Measurements from ENCODE around the gene ACTG2.
"Not testable (repeated sequence)": the region's sequence is repeated elsewhere in the genome, so short reads cannot be mapped to it uniquely, and the experiment has no call there.

ACTG2 gene

DNA sequence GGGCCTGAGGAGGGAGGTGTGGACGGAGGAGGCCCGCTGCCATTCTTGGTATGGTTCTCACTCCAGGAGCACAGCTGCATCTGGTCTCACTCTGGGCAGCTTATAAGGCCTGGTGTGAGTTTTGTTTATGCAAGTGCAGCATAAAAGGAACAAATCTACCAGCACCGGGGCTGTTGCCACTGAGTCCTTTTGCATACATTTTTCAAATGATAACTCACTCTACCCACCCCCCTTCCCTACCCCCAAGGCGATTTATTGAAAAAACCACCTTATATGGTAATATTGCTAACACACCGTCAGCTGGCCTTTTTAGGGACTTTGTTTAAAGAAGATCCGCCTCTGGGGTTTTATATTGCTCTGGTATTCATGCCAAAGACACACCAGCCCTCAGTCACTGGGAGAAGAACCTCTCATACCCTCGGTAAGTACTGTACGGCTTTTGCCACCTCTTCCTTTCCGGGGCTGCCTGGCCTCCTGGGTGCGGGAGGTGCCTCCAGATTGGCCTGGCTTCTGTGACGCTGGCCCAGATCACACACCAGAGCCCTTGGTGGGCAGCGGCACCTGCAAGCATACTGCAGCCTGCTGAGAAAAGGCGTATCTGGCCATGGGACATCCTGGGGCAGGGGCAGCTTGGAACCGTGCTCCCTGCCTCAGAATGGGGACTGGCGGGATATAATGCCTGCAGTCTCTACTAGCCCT lies at the start of gene ACTG2:
ACTG2 (plus strand) TSS at position 378 of the 699 bp plus-strand sequence. CDS start 8,304 bp downstream, outside the sequence.
- in situ Hi-C loops (cut with HindIII; ENCODE audit: low pct_unique_long_range_greater_than_20kb, low sequenced_read_pairs), result no loop called here
- DNase-seq (ENCODE audit: low read depth in 1 of 2, low spot score in 1 of 2), result no peak
- TF ChIP-seq JUND (IDR thresholded peaks at IDR 0.05; ENCODE audit: low read depth), result no peak

GRCh38 chr2:73844087-73844486 lies 48.7 kb upstream of the ACTG2 start:
- no peak for TF ChIP-seq JUND (IDR thresholded peaks at IDR 0.05; ENCODE audit: low read depth)
- in situ Hi-C loops (cut with HindIII; ENCODE audit: low pct_unique_long_range_greater_than_20kb, low sequenced_read_pairs), result no loop called here
- no peak for DNase-seq (ENCODE audit: low read depth in 1 of 2, low spot score in 1 of 2)

DNA sequence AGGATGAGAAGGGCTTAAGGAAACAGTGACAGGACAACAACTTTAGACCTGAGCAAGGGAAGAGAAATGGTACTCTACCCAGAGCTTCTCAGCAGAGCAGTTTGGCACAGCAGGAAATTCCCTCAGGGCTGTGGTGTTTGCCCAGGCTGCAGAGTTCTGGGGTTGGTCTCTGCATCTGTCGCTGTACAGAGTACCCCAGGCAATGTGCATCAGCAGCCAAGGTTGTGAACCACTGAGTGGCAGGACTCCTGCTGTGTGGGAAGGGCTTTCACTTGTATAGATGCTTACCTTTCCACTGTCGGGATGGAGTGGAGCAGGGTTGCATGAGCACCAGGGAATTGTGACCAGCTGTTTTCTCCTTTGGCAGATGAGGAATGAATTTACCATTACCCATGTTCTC lies 42.8 kb upstream of the ACTG2 start:
- no peak for TF ChIP-seq JUND (IDR thresholded peaks at IDR 0.05; ENCODE audit: low read depth)
- DNase-seq (ENCODE audit: low read depth in 1 of 2, low spot score in 1 of 2), result no peak
- in situ Hi-C loops (cut with HindIII; ENCODE audit: low pct_unique_long_range_greater_than_20kb, low sequenced_read_pairs), result no loop called here

GRCh38 chr2:73851274-73851673 lies 41.5 kb upstream of the ACTG2 start:
- peak in 1 of 2 experiments; percentile 16 for DNase-seq (ENCODE audit: low read depth in 1 of 2, low spot score in 1 of 2)
- in situ Hi-C loops (cut with HindIII; ENCODE audit: low pct_unique_long_range_greater_than_20kb, low sequenced_read_pairs), result no loop called here
- no peak for TF ChIP-seq JUND (IDR thresholded peaks at IDR 0.05; ENCODE audit: low read depth)

GRCh38 chr2:73852020-73852419 lies 40.8 kb upstream of the ACTG2 start:
- no peak for DNase-seq (ENCODE audit: low read depth in 1 of 2, low spot score in 1 of 2)
- no peak for TF ChIP-seq JUND (IDR thresholded peaks at IDR 0.05; ENCODE audit: low read depth)
- in situ Hi-C loops (cut with HindIII; ENCODE audit: low pct_unique_long_range_greater_than_20kb, low sequenced_read_pairs), result no loop called here

- DNase-seq (ENCODE audit: low read depth in 1 of 2, low spot score in 1 of 2), result no peak
- TF ChIP-seq JUND (IDR thresholded peaks at IDR 0.05; ENCODE audit: low read depth), result no peak
- in situ Hi-C loops (cut with HindIII; ENCODE audit: low pct_unique_long_range_greater_than_20kb, low sequenced_read_pairs), result no loop called here
Observed at GRCh38 chr2:73855526-73855925, 37.3 kb upstream of the ACTG2 start.

- in situ Hi-C loops (cut with HindIII; ENCODE audit: low pct_unique_long_range_greater_than_20kb, low sequenced_read_pairs), result no loop called here
- TF ChIP-seq JUND (IDR thresholded peaks at IDR 0.05; ENCODE audit: low read depth), result no peak
- DNase-seq (ENCODE audit: low read depth in 1 of 2, low spot score in 1 of 2), result no peak
Observed at GRCh38 chr2:73856214-73856613, 36.6 kb upstream of the ACTG2 start.

DNA sequence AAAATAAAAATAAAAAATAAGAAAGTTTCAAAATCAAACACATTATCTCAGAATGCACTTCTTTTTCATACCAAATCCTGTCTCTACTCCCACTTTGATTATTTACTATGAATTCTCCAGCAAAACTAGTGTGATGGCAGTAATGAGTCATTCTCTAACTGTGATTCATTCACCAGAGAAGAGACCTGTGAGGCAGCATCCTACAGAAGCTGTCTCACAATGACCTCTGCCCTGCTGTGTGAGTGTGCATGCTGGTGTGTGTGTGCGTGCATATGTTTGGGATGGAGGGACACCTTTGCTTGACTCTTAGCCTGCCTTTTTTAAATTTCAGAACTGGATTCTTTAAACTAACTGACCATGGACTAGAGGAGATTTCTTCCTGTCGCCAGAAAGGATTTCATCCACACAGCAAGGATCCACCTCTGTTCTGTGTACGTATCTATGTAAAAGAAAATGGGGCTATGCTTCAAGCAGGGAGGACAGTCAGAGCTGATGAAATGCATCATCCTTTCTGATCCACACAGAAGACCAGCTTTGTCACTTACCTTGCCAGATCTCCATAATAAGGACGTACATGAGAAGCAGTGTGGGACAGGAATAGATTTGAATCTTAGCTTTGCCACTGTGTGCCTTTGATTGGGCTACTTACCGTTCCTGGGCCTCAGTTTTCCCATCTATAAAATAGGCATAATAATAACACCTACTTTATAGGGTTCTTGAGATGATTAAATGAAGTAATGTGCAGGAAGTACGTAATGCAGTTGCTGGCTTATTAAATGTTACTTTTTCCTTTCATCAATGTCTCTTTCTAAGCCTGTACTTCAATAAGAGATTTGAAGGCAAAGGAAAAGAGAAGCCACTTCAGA lies 32.9 kb upstream of the ACTG2 start:
- no peak for TF ChIP-seq JUND (IDR thresholded peaks at IDR 0.05; ENCODE audit: low read depth)
- DNase-seq (ENCODE audit: low read depth in 1 of 2, low spot score in 1 of 2), result no peak
- in situ Hi-C loops (cut with HindIII; ENCODE audit: low pct_unique_long_range_greater_than_20kb, low sequenced_read_pairs), result no loop called here

- TF ChIP-seq JUND (IDR thresholded peaks at IDR 0.05; ENCODE audit: low read depth), result no peak
- no peak for DNase-seq (ENCODE audit: low read depth in 1 of 2, low spot score in 1 of 2)
- in situ Hi-C loops (cut with HindIII; ENCODE audit: low pct_unique_long_range_greater_than_20kb, low sequenced_read_pairs), result no loop called here
Observed at GRCh38 chr2:73862987-73863386, 29.8 kb upstream of the ACTG2 start.

- TF ChIP-seq JUND (IDR thresholded peaks at IDR 0.05; ENCODE audit: low read depth), result no peak
- no peak for DNase-seq (ENCODE audit: low read depth in 1 of 2, low spot score in 1 of 2)
- in situ Hi-C loops (cut with HindIII; ENCODE audit: low pct_unique_long_range_greater_than_20kb, low sequenced_read_pairs), result no loop called here
Observed at GRCh38 chr2:73868204-73868978, 24.4 kb upstream of the ACTG2 start.

GRCh38 chr2:73870084-73870483 lies 22.7 kb upstream of the ACTG2 start:
- no peak for DNase-seq (ENCODE audit: low read depth in 1 of 2, low spot score in 1 of 2)
- in situ Hi-C loops (cut with HindIII; ENCODE audit: low pct_unique_long_range_greater_than_20kb, low sequenced_read_pairs), result no loop called here
- TF ChIP-seq JUND (IDR thresholded peaks at IDR 0.05; ENCODE audit: low read depth), result no peak

DNA sequence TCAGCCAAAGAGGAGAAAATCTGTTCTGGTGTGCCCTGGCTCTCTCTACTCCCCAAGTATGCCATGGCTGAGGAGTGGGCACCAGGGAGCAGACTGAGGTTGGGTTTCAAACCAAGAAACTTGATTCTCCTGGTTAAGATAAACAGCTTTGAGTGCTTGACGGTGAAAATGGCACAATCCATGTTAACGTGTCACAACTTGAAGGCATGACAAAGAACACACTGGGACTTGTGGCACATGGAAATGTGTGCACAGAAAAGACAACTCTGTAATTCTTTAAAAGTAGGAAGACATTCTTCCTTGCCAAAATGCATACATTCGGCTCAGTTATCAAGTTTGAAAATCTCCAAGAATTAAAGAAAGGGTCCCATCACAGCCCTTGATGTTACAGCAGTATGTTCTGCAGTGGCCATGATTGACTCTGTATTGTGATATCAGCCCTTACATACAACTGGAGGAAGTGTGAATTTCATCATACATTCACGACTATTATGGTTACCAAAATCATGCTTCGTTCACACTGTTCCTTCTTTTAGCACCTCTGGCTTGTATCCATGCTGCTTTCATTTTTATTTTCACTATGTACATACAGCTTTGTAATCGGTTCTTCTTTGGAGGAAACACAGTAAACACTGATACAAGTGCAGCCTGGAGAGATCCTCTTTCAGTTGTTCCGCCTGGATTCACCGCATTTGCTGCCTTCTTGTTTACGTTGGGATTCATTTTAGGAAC lies 15.6 kb upstream of the ACTG2 start:
- no peak for DNase-seq (ENCODE audit: low read depth in 1 of 2, low spot score in 1 of 2)
- TF ChIP-seq JUND (IDR thresholded peaks at IDR 0.05; ENCODE audit: low read depth), result no peak
- in situ Hi-C loops (cut with HindIII; ENCODE audit: low pct_unique_long_range_greater_than_20kb, low sequenced_read_pairs), result no loop called here

- in situ Hi-C loops (cut with HindIII; ENCODE audit: low pct_unique_long_range_greater_than_20kb, low sequenced_read_pairs); DNase-seq (ENCODE audit: low read depth in 1 of 2, low spot score in 1 of 2): not testable (repeated sequence)
Observed at GRCh38 chr2:73877984-73878383, 14.8 kb upstream of the ACTG2 start.
